GOT3 (cell line): ENCODE data around the gene LRBA.
"Not testable (repeated sequence)": the region's sequence is repeated elsewhere in the genome, so short reads cannot be mapped to it uniquely, and the experiment has no call there.

ENCODE experiments used
- DNase-seq: peaks from one replicate; lab custom pipeline; 2025; ENCODE audit warnings: mixed read lengths; lab: John Stamatoyannopoulos, UW

LRBA gene

DNA sequence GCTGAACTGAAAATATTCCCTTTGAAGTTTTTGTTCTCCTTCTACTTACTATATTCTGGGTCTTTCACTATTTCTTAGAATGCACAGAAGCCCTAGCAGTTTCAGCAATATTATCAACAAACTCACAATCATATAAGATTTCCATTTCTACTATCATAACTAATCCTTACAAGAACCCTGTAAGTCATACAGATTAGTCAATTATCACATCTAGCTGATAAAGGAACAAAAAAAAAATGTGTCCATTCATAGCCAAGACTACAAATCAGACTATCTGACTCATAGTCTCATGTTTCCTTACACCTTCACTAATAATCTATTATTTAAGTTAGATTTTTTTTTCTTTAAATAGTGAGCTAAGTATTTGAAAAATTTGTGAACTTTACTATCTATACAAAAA lies 72.5 kb downstream of the LRBA start:
- DNase-seq: no peak

DNA sequence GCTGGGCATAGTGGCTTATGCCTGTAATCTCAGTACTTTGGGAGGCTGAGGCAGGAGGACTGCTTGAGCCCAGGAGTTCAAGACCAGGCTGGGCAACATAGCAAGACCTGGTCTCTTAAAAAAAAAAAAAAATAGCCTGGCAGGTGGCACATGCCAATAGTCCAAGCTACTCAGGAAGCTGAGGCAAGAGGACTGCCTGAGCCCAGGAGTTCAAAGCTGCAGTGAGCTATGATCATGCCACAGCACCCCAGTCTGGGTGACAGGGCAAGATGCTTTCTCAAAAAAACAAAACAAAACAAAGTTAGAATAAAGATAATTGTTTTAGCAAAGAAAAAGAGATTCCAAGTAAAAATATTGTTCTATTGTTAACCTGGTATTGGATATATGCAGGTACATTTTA lies 75.0 kb downstream of the LRBA start:
- no peak for DNase-seq

DNA sequence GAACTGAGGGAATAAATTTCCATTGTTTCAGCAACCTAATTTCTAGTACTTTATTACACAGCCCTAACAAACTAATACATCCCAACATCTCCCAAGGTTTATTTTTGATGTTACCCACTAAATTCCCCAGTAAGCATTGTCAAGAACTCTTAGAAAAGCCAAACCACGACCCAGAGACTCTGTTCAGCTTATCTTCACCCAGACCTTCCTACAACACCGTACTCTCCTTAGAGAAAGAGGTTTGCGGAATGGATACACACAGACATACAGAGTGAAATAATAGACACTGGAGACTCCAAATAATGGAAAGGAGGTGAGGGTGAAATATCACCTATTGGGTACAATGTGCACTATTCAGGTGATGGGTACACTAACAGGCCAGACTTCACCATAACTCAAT lies 75.6 kb downstream of the LRBA start:
- no peak for DNase-seq

DNA sequence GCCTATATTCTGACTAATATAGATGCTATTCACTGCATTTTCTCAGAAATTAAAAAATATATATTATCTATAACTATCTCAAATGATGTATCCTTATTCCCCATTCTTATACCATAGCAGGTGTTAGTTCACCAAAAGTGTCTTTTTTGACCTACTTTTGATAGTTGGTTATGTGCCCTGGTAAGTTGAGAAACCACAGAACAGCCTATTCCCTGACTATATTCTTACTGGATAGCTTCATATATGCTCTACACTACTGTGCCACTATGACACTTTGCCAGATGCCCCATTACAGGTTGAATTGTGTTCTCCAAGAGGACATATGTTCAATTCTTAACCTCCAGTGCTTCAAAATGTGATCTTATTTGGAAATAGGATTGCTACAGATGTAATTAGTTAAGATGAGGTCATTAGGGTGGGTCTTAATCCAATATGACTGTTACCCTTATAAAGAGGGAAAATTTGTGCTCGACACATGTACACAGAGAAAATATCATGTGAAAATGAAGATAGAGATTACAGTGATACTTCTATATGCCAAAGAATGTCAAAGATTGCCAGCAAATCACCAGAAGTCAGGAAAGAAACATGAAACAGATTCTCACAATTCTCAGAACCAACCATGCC lies 76.1 kb downstream of the LRBA start:
- no peak for DNase-seq

DNA sequence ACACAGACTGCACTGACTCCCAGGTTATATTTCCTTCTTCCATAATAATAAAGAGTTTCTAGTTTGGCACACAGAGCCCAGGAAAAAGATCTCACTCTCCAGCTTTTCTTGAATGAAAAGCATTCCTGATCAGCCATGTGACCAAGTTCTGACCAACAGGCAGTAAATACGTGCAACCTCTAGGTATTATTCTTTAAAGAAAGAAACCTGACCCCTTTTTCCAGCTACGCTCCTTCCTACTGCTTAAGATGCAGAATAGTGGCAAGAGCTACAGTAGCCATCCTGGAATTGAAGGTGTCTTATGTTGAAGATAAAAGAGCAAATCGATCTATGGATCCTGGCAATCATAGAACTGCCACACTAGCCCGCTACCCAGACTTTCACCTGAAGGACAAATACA lies 76.7 kb downstream of the LRBA start:
- no peak for DNase-seq

DNA sequence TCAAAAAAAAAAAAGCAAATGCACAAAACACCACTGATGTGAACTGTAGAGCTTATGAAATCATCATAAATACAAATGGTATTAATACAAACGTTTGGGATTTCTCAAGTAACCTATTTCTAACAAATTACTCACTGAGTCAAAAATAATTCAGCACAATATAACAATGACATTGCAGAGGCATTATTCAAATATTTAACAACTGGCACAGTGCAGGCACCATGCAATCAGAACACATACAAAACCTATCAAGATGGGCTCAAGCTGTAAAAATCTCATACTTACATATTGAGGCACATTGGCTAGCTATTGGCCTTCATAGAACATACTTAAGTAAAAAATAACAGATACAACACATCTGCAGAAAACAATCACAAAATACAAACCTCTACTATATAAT lies 81.1 kb downstream of the LRBA start:
- DNase-seq: no peak

DNA sequence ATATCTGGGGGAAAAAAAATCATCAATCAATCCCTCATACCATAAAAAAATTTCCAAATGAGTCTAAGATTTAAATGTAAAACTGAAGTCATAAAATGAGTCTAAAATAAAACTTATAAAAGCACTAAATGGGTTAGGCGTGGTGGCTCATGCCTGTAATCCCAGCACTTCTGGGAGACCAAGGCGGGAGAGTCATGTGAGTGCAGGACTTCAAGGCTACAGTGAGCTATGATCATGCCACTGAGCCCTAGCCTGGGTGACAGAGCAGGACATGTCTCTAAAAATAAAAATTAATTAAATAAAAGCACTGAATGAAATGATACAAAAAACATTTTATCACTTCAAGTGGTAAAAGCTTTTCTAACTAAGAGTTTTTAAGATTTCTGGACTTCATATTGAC lies 83.3 kb downstream of the LRBA start:
- DNase-seq: no peak

DNA sequence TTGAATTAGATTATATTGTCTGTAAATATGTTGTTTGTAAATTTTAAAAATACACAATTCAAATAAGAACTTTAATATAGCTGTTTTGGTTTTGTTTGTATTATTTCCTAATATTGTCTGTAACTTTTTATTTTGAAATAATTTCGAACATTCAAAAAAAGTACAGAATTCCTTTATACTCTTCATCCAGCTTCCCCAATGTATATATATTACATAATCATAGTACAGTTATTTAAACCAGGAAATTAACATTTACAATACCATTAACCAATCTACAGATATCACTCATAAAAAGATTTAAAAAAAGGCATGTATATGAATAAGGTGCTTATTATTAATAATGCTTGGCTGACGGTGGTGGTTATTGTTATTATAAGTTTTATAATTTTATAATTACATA lies 84.1 kb downstream of the LRBA start:
- no peak for DNase-seq

DNA sequence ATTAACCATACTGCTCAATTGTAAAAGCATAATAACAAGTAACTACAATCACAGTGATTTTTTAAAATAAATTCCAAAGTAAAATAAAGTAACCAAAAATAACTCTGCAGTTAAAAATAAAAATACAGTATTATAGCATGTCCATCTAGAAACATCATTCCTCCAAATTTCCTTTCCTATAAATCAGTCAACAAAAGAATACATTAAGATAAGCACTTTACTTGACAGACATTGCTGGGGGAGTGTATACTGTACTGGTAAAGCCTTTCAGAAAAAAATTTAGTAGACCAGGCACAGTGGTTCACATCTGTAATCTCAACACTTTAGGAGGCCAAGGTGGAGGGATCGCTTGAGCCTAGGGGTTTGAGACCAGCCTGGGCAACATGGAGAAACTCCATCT lies 91.1 kb downstream of the LRBA start:
- no peak for DNase-seq

DNA sequence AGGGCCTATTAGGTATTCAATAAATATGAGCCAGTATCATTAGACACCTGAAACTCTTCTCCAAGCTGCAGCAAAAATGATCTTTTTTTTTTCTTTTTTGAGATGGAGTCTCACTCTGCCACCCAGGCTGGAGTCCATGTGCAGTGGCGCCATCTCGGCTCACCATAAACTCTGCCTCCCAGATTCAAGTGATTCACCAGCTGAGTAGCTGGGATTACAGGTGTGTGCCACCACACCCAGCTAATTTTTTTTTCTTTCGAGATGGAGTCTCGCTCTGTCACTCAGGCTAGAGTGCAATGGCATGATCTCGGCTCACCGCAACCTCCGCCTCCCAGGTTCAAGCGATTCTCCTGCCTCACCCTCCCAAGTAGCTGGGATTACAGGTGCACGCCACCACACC lies 93.6 kb downstream of the LRBA start:
- DNase-seq: not testable (repeated sequence)

DNA sequence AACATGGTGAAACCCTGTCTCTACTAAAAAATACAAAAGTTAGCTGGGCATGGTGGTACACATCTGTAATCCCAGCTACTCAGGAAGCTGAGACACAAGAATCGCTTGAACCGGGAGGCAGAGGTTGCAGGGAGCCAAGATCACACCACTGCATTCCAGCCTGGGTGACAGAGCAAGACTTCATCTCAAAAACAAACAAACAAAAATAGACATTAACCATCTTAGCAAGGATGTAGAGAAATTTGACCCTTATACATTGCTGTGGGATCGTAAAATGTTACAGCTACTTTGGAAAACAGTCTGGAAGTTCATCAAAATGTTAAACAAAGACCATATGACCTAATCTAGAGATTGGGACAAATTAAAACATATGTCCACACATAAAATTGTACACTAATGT lies 96.5 kb downstream of the LRBA start:
- not testable (repeated sequence) for DNase-seq

DNA sequence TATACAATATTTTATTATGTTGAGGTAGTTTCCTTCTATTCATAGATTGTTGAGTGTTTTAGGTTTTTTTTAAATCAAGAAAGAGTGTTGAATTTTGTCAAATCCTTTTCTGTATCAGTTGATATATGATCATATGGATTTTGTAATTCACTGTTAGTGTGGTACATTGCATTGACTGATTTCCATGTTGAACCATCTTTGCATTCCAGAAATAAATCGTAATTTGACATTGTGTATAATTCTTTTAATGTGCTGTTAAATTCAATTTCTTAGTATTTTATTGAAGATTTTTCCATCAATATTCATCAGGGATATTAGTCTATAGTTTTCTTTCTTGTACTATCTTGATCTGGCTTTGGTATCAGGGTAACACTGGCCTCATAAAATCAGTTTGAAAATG lies 103.8 kb downstream of the LRBA start:
- no peak for DNase-seq

DNA sequence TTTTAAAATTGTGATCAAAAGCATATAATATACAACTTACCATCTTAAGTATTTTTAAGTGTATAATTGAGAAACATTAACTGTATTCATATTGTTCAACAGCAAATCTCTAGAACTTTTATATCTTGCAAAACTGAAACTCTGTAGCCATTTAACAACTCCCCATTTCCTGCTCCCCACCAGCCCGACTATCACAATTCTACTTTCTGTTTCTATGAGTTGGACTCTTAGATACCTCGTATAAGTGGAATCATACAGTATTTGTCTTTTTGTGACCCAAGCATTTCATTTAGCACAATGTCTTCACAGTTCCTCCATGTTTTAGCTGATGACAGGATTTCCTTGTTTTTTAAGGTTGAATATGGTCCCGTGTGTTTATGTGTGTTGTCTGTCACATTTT lies 106.0 kb downstream of the LRBA start:
- DNase-seq: no peak

DNA sequence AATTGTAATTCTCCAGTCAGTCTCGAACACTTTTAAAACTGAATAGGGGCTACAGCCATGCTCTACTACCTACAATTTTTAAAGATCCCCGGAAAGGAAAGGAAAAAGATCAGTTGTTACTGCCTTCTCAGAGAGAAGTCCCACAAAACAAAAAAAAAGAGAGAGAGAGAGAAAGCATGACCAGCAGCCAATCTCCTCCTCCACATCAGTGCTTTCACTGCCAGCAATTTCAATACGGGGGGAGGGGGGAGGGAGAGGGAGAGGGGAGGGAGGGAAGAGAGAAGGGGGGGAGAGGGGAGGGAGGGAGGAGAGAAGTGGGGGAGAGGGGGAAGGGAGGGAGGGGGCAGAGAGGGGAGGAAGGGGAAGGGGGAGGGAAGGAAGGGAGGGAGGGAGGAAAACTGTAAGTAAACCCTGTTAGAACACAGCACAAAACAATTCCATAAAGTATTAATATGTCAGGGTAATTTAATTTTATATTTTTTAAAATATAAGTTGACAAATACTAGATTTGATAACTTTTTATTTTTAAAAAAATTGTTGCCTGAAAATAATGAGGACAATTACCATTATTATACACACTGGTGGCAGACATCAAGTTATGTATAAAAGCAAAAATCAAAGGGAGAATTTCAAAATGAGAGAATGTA lies 108.0 kb downstream of the LRBA start:
- no peak for DNase-seq

DNA sequence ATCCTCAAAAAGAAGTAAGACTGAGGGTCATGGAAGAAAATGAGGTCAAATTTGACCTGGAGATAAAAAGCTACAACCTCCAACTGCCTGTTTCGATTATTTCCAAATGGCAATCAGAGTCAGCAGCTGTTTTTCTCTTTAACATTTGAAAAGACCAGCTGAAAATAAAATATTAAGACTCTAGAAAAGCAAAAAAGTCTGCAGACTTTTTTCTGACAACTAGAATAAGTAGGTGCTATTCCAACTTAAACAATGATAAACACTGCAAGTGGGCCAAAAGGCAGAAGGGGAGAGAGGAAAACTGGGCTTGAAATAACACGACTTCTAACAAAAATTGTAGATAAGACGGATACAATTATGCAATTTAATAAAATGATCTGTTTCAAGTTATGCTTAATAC lies 110.4 kb downstream of the LRBA start:
- DNase-seq: no peak

DNA sequence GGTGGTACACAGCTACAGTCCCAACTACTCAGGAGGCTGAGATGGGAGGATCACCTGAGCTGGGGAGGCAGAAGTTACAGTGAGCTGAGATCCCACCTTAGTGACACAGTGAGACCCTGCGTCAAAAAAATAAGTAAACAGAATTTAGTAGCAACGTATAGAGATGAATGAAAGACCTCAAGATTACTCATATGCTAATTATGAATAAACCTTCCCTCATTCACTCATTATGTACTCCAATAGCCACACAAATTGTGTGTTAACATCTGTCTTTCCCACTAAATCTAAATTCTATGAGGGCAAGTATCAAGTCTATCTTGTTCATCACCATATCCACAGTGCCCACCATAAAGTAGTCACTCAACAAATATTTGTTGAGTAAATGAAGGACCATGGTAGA lies 111.5 kb downstream of the LRBA start:
- no peak for DNase-seq

DNA sequence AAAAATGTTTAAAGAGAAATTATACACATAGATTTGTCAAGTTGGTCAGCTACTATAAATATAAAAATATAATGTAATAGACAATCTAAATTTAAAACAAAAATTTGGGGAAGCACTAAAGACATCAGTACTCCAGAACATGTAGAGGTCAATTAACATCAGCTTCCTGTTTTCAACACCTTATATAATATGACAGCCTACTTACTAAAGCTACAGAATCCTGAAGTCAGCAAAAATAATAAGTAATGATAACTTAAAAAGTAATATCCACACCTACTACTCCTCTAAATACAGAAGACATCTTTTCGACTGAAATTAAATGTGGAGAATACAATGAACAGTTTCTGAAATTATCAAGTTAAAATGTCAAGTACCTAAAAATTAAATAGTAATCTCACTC lies 118.6 kb downstream of the LRBA start:
- no peak for DNase-seq

DNA sequence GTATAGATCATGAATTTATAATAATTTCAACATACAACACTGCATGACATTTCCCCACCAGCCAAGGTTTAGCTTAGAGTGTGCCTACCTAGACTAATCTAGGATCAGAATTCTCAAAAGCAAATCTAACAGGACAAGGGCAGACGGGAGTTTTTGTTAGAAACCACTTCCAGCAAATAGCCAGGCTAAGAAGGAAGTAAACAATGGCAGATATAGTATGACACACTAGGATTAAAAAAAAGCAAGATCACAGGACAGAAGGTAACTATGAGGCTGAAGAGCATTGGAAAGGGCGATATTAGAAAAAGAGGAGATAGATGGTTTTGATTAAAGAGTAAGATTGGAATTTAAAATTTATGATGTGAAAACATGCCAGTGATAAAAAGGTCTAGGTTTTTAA lies 124.8 kb downstream of the LRBA start:
- DNase-seq: no peak

DNA sequence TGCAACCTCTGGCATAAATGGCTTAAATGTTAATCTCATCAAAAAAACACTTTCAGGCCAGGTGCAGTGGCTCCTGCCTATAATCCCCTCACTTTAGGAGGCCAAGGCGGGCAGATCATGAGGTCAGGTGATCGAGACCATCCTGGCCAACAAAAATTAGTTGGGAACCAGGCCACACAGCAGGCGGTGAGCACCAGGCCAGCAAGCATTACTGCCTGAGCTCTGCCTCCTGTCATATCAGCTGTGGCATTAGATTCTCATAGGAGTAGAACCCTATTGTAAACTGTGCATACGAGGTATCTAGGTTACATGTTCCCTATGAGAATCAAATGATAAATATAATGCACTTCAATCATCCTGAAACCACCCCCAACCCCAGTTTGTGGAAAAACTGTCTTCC lies 125.8 kb downstream of the LRBA start:
- no peak for DNase-seq

DNA sequence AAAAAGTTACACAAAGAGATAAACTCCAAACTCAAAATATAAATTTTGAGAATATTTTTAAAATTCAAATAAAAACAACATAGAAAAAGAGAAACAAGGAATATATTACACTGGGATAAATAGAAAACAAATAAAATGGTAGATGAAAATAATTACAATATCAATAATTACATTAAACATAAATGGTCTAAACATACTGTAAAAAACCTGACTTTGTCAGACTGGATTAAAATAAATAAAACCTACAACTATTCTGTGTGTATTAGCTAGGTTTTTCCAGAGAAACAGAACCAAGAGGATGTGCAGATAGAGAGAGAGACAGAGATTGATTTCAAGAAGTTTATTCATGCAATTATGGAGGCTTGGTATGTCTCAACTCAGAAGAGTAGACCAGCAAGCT lies 126.5 kb downstream of the LRBA start:
- DNase-seq: no peak

DNA sequence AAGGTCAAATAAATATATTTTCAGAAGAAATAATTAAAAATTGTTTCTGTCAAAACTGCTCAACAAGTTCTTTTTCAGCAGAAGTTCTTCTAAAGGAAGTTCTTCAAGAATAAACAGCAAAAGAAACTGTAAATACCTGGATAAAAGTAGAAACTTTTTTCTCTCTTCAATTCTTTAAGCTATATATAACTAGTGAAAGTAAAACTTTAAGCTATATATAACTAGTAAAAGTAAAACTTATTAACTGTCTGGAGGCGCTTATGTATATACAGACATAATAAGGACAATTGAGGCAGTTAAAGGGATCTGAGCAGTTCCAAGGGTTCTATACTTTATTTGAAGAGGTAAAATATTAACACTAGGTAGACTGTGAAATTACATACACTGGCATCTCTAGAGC lies 126.9 kb downstream of the LRBA start:
- no peak for DNase-seq

DNA sequence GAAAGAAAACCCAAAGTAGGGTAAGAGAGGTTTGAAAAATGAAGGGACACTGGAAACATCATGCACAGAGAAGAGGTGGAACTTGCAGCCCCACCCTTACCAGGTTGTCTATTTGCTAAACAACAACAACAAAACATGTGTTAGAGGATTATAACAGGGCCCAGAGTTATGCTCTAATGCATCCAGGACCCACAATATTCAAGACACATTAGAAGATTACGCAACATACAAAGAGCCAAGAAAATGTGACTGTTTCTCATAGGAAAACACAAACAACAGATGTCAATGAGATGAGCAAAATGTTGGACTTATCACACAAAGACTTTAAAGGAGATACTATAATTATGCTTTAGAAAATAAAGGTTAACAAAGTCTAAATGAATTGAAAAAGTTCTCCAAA lies 128.5 kb downstream of the LRBA start:
- DNase-seq: no peak

DNA sequence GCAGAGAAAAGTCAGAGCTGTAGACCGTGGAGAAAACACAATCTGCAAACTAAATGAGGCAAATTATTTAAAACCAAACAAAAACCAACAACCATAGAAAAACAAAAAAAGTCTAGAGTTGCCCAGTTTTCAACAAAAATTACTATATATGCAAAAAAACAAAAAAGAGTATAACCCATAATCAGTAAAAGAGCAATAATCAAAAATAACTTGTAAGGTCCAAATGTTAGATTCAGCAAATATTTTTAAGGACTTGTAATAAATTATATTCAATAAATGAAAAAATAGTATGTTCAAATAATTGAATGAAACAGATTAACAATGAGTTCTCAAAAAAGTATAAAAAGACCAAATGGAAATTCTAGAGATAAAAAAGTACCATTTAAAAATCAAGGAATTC lies 130.5 kb downstream of the LRBA start:
- DNase-seq: no peak

DNA sequence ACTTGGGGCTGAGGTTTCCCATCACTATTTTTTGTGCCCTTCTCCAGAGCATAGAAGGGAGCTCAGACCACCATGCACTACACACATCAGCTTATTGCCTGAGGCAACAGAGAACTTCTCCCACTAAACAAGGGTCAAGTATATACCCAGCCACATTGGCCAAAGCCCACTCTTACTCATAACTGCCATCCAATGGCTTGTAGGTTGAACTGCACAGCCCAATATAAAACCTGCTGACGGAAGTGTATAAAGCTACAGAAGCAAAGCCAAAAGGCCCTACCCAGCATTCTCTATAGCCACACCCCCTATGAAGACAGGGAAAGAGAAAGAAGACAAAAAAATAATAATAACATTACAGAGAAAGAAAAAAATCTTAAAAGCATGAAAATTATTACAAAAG lies 139.7 kb downstream of the LRBA start:
- DNase-seq: no peak
